GM19193 (cell line): ENCODE measurements around the gene AGMO.

Source experiments
- POLR2A ChIP-seq: IDR thresholded peaks from 4 replicates; pipeline ENCODE4 v1.6.1; 2011; ENCODE audit not compliant: insufficient read depth, insufficient read length; ENCODE audit errors: extremely low read depth

Gene AGMO

DNA sequence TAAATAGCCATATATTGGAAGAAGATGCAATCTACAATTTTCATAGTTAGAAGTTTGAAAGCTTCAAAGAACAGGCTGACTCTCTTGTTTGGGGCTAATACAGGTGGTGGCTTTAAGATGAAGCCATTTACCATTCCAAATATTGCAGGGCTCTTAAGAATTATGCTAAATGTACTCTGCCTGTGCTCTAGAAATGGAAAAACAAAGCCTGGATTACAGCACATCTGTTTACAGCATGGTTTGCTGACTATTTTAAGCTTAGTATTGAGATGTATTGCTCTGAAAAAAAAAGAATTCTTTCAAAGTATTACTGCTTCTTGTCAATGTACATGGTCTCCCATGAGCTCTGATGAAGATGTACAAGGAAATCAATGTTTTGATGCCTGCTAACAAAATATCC, 34.2 kb downstream of the AGMO start:
- no peak for TF ChIP-seq POLR2A

DNA sequence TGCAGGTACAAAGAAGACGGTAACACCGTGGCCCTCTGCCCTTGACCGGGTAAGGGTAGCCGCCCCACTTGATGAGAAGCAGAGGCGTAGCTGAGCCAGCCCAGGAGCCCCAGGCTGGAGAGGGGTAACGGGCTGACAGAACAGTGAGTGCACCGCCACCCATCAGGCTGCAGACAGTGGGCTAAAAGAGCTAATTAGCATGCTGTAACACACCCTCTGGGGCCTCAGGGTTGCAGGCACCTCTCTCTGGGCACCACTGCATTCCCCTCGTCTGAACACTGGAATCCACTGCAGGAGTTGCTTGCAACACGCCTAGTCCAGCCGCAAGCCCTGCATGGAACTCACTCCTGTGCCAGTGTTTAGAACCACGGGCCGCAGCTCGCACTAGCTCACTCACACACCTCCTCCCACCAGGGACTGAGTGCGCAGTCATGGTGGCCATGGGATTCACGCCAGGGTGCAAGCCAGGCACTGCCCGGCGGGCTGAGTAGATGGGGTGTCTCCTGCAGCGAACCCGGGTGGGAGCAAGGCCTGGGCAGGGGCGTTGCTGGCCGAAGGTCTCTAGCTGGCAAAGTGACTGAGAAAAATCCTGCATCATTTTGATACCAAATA, 36.1 kb downstream of the AGMO start:
- no peak for TF ChIP-seq POLR2A

DNA sequence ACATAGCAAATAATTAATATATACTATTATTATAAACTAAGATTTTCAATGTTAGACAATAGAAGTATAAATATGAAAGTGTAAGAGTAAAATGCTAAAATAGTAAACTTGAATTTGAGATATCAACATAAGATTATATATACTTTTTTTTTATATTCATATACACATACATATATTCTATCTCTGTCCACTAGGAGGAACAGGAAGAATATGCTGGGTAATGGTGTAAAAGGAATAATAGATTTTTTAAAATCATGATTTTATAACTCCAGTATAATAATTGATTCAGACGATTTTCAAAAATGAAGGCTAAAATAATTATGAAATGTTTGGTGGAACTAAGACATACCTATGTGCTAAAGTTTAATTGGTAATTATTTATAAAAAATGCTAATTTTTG, 37.7 kb downstream of the AGMO start:
- TF ChIP-seq POLR2A: no peak

DNA sequence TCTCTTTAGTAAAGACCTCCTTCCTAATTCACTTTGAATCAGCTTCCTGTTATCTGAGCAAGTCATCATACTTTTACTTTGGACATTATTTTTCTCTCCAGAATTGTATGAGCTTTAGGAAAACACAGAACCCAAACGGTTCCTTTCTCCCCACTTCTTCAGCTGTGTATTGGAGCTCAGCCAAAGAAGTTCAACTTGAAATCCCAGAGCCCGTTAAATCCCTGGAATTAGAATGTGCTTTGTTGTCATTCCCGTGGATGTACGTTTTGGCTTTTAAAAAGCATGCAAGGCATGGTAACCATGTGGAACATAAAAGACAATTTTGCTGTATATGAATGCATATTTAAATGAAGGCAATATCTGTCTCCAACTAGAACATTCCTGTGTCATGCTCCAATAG, 46.6 kb downstream of the AGMO start:
- TF ChIP-seq POLR2A: no peak

DNA sequence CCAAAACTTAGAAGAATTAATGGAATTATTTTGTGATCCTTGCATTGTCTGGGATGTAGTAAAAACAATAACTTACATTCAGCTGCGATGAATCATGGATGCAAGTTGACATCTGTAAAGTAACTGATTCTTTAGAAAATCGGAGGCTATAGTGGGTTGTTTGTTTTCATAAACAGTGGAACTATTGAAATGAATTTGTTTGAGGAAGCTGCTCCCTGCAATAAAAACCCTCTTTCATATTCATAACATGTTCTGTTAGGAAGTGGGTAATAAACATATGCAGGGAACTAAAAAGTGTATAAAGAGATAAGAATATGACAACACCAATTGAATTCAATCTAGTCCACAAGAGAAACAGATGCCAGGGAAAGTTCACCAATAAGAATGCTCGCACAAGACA, 53.6 kb downstream of the AGMO start:
- no peak for TF ChIP-seq POLR2A

DNA sequence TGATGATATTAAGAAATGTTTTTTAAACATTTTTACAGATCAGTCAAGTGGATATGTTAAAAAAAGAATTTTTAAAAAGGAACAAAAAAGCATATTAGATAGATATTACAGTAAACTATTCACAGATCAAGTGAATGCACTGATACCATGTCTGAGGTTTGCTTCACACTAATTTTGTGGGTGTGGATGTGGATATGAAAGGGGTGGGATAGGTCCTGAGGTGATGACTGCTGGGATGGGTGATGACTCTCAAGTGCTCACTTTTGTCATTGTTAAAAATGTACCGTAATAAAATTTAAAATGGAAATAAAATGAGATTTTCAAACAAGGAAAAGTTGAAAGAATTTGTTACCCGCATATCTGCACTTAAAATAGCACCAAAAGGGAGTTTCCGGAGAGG, 54.1 kb downstream of the AGMO start:
- no peak for TF ChIP-seq POLR2A

DNA sequence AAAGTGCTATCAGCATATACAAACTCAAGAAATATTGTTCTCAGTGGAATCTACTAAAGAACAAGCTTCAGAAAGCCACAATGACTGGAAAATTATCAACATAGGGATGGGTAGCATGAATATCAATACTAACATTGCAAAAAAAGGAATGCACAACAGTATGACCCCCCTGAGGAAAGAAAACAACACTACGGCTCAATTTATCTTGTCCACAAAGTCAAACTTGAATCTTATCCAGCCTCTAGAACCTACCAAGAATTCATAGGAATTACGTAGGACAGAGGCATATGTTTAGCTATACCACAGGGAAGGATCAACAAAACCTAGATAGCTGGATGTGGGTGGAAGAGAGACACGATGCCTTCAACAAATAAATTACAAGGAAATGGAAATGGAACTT, 54.6 kb downstream of the AGMO start:
- no peak for TF ChIP-seq POLR2A

DNA sequence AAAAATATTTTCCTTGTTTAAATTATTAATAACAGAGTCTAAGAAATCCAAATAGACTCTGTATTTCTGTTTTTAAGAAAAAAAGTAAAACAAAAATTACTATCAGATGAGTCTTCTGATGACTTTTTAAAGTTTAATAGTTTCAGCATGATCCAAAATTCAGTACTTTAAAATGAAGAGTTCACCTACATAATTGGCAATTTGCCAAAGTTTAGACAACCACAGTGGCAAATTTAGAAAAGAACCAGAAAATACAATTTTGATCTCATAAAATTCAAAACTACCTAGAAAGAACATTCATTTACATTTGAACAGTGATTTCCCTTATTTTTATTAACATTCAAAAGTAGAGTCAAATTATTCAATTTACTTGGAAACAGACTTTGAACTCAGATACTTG, 56.1 kb downstream of the AGMO start:
- TF ChIP-seq POLR2A: no peak

DNA sequence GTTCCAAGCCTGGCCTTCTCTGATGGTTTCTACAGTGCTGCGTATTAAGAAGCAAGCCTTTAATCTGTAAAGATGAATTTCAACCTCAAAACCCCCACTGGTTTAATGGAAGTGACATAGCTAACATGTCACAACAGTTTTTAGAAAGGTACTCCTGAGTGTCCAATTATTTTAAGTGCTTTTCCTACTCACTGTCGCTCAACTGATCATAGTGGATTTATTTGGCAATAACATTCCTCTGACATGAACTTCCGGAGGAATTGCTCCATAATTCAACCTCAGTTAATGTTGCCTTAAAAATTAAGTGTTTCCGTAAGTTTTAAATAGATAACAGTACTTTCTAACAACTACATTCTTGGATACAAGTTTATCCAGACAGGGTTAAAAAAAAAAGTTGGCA, 57.5 kb downstream of the AGMO start:
- no peak for TF ChIP-seq POLR2A

DNA sequence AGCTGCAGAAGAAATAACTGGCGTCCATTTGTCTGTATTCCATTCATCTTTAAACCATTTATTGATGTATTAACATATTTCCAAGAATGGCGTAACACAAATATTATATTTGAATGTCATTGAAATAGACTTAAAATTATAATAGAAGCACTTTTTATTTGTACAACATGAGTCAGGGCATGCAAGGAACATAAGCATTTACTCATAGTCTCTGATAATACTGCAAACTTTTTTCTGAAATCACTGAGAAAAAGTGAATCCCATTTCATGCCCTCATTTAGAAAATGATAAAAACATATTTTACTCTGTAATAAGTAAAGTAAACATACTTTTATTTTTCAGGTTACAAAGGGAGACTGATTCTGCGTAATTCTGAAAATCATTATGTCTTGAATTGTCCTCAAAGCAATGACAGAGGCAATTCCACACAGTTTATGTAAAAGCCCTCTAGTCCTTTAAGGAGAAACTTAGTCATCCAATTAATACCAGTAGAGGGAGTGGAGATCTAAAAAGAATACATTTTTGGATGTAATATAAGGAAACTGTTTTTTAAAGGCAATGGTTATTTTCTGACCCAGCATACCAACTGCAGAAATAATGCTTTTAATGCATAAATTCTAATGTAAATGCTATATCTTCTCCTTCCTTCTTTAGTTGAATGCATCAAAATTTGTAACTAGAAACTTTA, 58.1 kb downstream of the AGMO start:
- no peak for TF ChIP-seq POLR2A

DNA sequence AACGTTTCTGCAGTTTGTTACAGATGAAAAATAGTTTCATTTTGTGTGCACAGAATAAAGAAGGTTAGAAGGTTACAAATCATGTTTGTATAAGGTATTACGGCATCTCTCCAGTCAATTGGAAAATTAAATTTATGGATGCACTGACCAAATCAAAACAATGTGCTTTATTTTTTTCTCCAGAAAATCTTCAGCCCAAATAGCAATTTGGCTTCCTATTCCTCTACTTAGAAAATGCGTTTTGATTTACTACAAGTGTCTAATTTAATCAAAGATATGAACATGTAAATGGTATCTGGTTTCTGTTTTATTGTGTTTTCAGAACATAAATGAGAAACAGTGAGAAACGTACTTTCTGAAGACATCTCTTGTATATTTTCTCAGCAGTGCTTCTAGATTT, 63.4 kb downstream of the AGMO start:
- TF ChIP-seq POLR2A: no peak

DNA sequence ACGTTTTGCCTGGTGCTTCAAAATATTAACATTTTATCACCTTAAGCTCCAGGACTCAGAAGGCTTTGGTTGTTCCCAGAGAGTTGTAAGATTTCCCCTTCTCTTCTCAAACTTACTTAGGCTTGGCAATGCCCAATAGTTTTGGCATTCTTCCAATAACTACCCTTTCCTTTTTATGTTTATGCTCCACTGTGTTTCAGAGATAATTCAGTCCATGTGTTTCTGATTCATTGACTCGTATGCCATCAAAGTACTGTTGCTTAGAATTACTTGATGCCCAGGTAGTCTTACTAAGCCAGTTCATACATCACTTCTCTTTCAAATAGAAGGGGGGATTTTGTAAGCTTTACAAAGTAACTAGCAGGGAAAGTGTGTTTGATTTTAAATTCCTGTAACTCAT, 66.6 kb downstream of the AGMO start:
- no peak for TF ChIP-seq POLR2A

DNA sequence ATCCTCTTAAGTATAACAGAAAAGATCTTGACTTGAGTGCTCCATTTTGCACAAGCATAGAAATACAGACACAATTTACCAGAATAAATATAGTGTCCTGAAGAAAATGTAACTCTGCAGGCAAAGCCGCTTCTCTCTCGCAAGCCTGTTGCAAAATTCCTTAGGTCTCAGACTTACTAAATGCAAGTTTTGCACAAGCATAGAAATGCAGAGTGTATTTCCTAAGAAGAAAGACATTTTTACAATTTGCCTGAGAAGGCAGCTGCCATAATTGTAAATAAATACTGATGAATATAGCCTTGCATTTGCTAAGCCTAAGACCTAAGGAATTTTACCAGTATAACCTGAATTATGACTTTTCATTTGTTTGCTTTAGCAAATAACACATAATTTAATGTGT, 67.1 kb downstream of the AGMO start:
- no peak for TF ChIP-seq POLR2A

DNA sequence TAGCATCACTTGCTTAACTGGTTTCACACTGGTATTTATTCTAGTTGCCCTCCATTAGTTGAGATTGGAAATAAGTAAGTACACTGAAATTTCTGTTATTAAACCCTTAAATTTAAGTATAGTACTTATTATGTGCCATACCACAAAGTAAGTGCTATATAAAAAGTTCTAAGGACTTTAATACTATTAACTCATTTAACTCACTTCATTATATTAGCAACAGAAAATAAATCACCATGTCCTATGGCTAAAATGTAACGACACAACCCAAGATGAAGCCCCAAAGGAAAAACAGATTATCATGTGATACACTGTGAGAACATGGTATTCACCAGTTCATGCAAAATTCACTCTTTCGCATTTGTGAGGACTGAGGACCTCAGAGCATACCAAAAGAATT, 70.5 kb downstream of the AGMO start:
- no peak for TF ChIP-seq POLR2A

DNA sequence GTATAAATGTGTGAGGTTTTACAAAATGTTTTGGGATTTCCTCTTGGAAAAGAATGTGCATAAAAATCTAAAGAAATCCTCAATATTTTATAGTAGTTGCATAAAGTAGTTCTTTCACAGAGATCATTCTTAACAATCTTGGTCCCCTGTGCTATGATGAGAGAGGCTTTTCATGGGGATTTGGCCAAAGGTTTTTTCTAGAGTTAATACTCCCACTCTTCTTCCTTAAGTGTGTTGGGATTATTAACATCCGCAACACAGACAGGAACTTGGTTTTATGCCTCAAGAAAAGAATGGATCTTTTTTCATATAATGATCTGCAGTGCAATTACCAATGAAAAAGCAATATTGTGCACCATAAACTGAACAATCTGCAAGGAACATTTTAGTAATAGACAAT, 71.5 kb downstream of the AGMO start:
- no peak for TF ChIP-seq POLR2A

DNA sequence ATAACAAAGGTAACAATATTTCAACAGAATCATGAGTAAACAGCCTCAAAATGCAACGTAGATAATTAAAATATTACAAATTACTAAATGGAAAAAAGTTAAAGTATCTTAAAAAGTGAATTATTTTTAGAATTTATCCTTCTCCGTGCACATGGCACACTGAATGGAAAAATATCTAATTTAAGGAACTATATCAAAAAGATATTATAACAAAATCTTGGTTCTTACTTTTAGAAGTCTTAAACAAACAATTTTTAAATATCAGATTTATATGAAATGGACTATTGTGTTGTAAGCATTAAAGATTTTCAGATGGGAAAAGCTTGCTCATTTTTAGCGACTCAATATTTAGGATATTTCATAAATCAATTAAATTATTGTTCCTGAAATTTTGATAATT, 72.0 kb downstream of the AGMO start:
- TF ChIP-seq POLR2A: no peak

DNA sequence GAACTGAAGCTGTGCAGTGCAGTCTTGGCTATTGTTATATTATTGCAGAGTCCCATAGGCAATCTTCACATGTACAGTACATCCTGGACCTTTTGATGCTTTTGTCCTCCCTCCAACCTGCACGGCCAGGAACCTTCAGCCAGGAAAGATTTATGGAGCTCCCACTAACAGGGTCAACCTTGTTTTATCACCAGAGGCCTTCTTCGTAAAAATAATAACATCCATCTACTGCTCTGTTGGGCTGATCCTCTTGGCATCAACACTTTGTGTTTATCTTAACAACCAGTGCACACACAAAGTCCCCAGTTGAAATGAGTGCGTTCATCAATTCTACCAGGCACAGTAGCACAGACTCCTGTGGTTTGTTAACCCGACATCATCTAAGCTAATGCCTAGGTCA, 72.4 kb downstream of the AGMO start:
- TF ChIP-seq POLR2A: no peak

DNA sequence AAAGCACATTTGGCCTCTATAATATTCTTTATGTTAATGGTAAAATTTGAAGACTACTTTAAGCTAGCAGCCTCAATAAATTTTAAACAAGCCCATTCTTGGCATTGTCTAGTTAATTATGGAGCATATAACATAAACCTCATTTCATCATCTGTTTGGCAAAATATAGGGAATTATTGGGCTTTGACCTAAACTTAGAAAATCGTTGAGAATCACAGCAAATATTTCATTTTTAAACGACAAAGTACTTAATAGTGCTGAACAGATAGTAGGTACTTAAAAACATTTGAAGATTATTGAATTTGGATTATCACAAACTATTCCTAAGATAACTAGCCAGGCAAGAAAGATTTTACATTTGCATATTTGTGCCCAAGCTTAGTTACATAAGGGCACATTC, 73.4 kb downstream of the AGMO start:
- no peak for TF ChIP-seq POLR2A

DNA sequence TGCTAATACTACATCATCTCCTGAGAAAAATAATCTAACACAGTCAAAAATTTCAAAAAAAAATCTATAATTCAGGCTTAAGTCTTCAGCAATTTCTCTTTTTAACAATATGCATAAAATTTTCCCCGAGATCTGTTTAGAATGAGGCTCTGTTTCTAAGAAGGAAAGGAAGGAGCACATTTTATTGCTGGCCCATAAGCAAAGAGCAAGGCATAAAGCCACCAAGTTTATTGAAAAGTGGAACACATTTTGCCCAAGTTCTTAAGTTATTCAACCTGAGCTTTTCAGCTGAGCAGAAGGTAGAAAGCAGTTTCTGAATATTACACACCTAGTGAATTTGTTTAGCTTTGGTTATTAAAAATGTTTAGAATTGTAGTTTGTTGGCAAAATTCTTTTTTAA, 73.9 kb downstream of the AGMO start:
- TF ChIP-seq POLR2A: no peak
